ENCODE results near the gene PPTC7.
"Not testable (repeated sequence)": the region's sequence is repeated elsewhere in the genome, so short reads cannot be mapped to it uniquely, and the experiment has no call there.

Gene PPTC7

GRCh38 chr12:110582276-110583136 is 612 bp downstream of the PPTC7 start:
- no peak for DNase-seq

DNA sequence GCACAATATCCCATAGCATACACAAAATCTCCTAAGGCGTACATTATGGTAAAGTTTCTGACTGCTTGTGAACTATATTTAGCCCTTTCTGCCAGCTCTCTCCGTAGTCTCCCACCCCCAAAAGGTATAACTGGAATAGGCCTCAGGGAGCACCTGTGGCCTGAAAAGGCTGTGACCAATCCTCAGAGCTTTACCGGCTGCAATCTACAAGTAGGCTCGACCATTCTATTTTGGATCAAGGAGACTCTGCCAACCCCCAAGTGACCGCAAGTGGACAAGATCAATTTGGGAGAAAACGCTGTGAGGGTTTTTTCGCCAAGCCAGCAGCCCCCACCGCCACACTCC is 1.2 kb downstream of the PPTC7 start:
- DNase-seq, result no peak

GRCh38 chr12:110579535-110580253 is 3.4 kb downstream of the PPTC7 start:
- DNase-seq, result no peak

- DNase-seq, result no peak
Observed at GRCh38 chr12:110578694-110579534, 4.2 kb downstream of the PPTC7 start.

- no peak for DNase-seq
Observed at GRCh38 chr12:110577864-110578693, 5.0 kb downstream of the PPTC7 start.

GRCh38 chr12:110576504-110576903 is 6.6 kb downstream of the PPTC7 start:
- DNase-seq, result no peak

GRCh38 chr12:110575326-110575725 is 7.8 kb downstream of the PPTC7 start:
- DNase-seq, result no peak

- not testable (repeated sequence) for DNase-seq
Observed at GRCh38 chr12:110574717-110575230, 8.3 kb downstream of the PPTC7 start.

DNA sequence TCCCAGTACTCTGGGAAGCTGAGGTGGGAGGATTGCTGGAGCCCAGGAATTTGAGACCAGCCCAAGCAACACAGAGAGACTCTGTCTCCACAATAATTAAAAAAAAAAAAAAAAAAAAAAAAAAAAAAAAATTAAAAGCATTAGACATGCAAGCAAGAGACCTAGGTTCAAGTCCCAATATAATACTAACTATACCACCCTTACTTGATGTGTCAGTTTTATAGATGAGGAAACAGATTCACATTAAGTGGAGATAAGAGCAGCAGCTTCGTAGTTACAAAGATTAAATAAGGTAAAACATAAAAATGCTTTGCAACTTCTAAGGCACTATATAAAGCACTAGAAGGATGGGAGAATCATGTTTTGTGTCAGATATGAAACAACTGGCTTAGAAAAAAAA is 9.1 kb downstream of the PPTC7 start:
- DNase-seq, result no peak

DNA sequence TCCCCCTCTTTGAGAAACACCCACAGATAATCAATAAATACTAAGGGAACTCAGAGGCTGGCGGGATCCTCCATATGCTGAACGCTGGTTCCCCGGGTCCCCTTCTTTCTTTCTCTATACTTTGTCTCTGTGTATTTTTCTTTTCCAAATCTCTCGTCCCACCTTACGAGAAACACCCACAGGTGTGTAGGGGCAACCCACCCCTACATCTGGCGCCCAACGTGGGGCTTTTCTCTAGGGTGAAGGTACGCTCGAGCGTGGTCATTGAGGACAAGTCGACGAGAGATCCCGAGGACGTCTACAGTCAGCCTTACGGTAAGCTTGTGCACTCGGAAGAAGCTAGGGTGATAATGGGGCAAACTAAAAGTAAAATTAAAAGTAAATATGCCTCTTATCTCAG is 12.3 kb downstream of the PPTC7 start:
- not testable (repeated sequence) for DNase-seq

DNA sequence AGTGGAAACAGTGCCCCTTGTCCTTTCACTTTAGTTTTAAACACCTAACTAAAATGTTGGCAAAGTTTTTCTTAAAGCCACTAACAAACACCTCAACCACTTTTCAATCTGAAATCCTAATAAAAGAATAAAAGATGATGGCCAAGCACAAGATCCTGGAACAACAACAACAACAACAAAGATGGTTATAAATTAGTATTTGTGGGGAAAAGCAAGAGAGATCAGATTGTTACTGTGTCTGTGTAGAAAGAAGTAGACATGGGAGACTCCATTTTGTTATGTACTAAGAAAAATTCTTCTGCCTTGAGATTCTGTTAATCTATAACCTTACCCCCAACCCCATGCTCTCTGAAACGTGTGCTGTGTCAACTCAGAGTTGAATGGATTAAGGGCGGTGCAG is 13.3 kb downstream of the PPTC7 start:
- not testable (repeated sequence) for DNase-seq

DNA sequence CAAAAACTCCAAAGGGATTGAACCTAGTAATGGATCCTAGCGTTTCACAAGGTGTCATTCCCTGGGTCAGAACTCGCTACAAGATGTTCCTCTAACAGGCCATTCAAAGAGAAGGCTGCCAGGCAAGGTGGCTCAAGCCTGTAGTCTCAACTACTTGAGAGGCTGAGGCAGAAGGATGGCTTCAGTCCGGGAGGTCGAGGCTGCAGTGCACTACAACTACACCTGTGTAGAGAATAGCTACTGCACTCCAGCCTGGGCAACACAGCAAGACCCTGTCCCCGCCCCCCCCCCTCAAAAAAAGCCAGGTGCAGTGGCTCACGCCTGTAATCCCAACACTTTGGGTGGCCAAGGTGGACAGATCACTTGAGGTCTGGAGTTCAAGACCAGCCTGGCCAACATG is 14.4 kb downstream of the PPTC7 start:
- DNase-seq, result no peak

GRCh38 chr12:110566993-110567392 is 16.1 kb downstream of the PPTC7 start:
- no peak for DNase-seq

GRCh38 chr12:110565894-110566871 is 16.9 kb downstream of the PPTC7 start:
- no peak for DNase-seq

- DNase-seq, result no peak
Observed at GRCh38 chr12:110564471-110564991, 18.6 kb downstream of the PPTC7 start.

- DNase-seq, result no peak
Observed at GRCh38 chr12:110563702-110564470, 19.2 kb downstream of the PPTC7 start.

DNA sequence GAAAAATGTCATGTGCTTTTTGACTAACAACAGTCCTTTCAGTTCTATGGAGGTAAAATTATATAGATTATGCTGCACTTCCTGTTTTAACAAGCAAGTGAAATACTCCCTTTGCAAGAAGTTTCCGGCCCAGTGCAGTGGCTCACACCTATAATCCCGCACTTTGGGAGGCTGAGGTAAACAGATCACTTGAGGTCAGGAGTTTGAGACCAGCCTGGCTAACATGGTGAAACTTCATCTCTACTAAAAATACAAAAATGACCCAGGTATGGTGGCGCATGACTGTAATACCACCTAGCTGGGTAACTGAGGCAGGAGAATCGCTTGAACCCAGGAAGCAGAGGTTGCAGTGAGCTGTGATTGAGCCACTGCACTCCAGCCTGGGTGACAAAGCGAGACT is 20.7 kb downstream of the PPTC7 start:
- not testable (repeated sequence) for DNase-seq

GRCh38 chr12:110561471-110562201 is 21.5 kb downstream of the PPTC7 start:
- DNase-seq, result no peak

DNA sequence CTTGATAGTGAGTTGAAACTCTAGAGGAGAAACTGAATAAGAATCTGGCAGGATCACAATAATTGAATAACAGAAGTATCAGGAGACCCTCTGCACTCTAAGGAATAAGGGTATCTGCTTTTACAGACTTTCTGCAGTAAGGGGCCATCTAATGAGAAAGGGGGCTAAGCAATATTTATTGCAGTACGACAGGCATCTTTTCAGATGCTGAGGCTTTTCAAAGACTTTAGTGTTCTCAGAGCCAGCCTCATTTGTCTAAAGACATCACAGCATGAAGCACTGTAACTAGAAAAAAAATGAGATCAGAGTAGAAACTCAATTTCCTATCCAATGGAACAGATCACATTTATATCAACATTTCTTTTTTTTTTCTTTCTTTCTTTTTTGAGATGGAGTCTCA is 22.2 kb downstream of the PPTC7 start:
- DNase-seq, result no peak
